RPMI7951 (cell line): ENCODE data around the gene ADGRF4. TPM values are rescaled to one million over a fixed set of nuclear protein-coding genes. Genes with fewer than 3 reads are reported as not detected.
"Not testable (repeated sequence)": the region's sequence is repeated elsewhere in the genome, so short reads cannot be mapped to it uniquely, and the experiment has no call there.

Experiments used
- DNase-seq: peaks from one replicate; pipeline ENCODE4 v3.0.0-alpha.2; 2012; ENCODE audit warnings: low read depth
- total RNA-seq: library from RNA; depleted of rRNA; stranded (reverse); fragments of >200 nt; shearing (Covaris generic); gene quantifications from 2 replicates; pipeline ENCODE4 v1.2.3, GENCODE V29; 2014; rRNA removed

ADGRF4 gene
- total RNA-seq, 1 experiment from 2014 or later, result under 0.01 TPM

GRCh38 chr6:47733879-47734558 lies 35.6 kb downstream of the ADGRF4 start:
- DNase-seq, result peak; percentile 22

- DNase-seq, result no peak
Measured at GRCh38 chr6:47734831-47735481, 36.6 kb downstream of the ADGRF4 start.

GRCh38 chr6:47736083-47736700 lies 37.8 kb downstream of the ADGRF4 start:
- DNase-seq, result no peak

- DNase-seq, result no peak
Measured at GRCh38 chr6:47737406-47737805, 39.0 kb downstream of the ADGRF4 start.

GRCh38 chr6:47740714-47741113 lies 42.3 kb downstream of the ADGRF4 start:
- DNase-seq, result no peak

GRCh38 chr6:47741807-47742206 lies 43.4 kb downstream of the ADGRF4 start:
- DNase-seq, result peak; percentile 32

- peak; percentile 8 for DNase-seq
Measured at GRCh38 chr6:47743744-47744143, 45.4 kb downstream of the ADGRF4 start.

GRCh38 chr6:47745269-47745668 lies 46.9 kb downstream of the ADGRF4 start:
- DNase-seq, result not testable (repeated sequence)

- DNase-seq, result no peak
Measured at GRCh38 chr6:47749757-47750156, 51.4 kb downstream of the ADGRF4 start.

GRCh38 chr6:47752801-47753200 lies 54.4 kb downstream of the ADGRF4 start:
- DNase-seq, result no peak

GRCh38 chr6:47759364-47759763 lies 61.0 kb downstream of the ADGRF4 start:
- DNase-seq, result no peak

GRCh38 chr6:47762502-47762901 lies 64.1 kb downstream of the ADGRF4 start:
- no peak for DNase-seq

- DNase-seq, result no peak
Measured at GRCh38 chr6:47766445-47766844, 68.1 kb downstream of the ADGRF4 start.

GRCh38 chr6:47767102-47767501 lies 68.7 kb downstream of the ADGRF4 start:
- no peak for DNase-seq

- DNase-seq, result no peak
Measured at GRCh38 chr6:47769982-47770381, 71.6 kb downstream of the ADGRF4 start.

Other genes starting within 250 kb of the ADGRF4 start
- gene CD2AP, start 220.8 kb upstream of the ADGRF4 start, total RNA-seq, result 20.3 and 27.2 TPM in 2 replicates
- gene OPN5, start 83.5 kb downstream of the ADGRF4 start, total RNA-seq, result not detected in 2 replicates